GM12872 (cell line): ENCODE data around the gene C15orf39.

ENCODE experiments used
- CTCF ChIP-seq: IDR thresholded peaks from 3 replicates; pipeline ENCODE4 v1.5.1; 2011; ENCODE audit warnings: low read depth, mild to moderate bottlenecking, low read length, moderate library complexity; ENCODE audit not compliant: insufficient read depth

C15orf39 gene

DNA sequence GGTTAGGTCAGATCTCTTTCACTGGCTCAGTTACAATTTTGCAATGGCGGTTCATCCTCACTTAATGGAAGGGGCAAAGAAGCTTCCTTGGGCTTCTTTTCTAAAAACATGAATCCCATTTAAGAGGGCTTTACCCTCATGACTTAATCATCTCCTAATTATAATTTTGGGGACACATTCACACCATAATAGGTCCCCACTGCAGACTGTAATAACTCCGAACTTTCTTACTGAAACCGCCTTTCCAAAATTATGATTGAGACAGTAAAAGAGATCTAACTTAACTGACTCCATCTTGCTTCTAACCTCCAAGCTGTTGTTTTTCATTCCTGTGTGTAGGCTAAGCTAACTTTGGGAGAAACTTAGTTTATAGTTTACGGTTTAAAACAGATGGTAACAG lies 33.3 kb upstream of the C15orf39 start:
- no peak for TF ChIP-seq CTCF

GRCh38 chr15:75170203-75170602 lies 31.5 kb upstream of the C15orf39 start:
- no peak for TF ChIP-seq CTCF

GRCh38 chr15:75170711-75171341 lies 30.9 kb upstream of the C15orf39 start:
- TF ChIP-seq CTCF: no peak

DNA sequence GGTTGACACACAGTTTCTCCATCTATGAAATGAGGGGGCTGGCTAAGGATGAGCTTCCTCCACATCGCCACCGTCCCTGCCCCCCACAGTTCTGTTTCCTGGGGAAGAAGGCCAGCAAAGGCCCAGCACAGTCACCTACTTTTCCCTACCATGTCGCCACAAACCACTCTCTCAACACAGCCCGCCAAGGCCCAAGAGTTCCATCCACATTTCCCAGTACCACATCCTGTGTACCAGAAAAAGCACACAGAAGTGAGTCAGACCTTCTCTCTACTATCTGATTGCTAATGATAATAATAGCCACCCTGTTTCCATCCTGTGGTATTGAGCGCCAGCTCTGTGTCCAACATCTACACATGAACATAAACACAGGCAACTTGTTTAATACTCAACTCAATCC lies 30.3 kb upstream of the C15orf39 start:
- TF ChIP-seq CTCF: no peak

DNA sequence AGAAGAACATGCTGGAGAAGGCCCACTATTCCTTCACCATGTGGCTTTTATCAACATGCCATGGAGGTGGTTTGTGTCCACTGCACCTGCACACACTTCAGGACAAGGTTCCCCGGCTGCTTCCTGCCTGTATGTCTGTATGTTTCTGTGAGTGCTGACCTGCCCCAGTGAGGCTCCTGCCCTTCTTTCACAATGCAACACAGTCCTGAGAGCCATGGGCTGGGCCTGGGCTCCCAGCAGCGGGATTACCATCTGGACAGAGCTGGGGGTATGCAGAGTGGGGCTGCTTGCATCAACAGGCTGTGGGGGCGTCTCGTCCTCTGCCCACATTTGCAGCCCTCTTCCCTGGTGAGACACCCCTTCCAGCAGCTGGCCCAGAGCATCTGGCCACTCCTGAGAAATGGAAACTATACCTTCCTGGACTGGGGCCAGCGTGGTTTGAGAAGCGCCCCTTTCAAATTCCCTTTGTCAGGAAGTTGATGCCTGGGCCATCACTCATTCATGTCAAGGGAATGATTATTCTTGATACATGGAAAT lies 29.3 kb upstream of the C15orf39 start:
- no peak for TF ChIP-seq CTCF

GRCh38 chr15:75174102-75174501 lies 27.6 kb upstream of the C15orf39 start:
- TF ChIP-seq CTCF: no peak

DNA sequence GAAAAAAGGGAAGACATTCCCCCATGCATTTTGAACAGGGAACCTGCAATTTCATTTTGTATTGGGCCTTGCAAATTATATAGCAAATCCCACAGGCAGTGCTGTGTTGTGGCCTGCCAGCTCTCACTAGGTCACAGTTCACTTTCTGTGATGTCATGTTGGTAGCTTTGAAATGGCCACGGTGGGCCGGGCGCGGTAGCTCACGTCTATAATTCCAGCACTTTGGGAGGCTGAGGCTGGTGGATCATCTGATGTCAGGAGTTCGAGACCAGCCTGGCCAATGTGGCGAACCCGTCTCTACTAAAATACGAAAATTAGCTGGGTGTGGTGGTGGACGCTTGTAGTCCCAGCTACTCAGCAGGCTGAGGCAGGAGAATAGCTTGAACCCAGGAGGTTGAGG lies 27.0 kb upstream of the C15orf39 start:
- no peak for TF ChIP-seq CTCF
